Body of pancreas (tissue), 4 donors: Measurements from ENCODE around the gene TBX10. TPM values are rescaled to one million over a fixed set of nuclear protein-coding genes. Genes with fewer than 3 reads are reported as not detected.

Experiments
- ATAC-seq: fragments of 150-250 bp; one replicate; pipeline ENCODE4 v1.9.1; 2016
- DNase-seq, 4 donors: peaks; one replicate each; pipeline ENCODE4 v3.0.0-alpha.2; 2019
- H3K27ac ChIP-seq, 4 donors: fragments of 200-600 bp; sonication (generic); 1 replicate in 3 of 4; 2 replicates in 1 of 4; pipeline versions ENCODE4 v1.5.1 to v1.6.1; 2016 to 2019; ENCODE audit warnings: mild to moderate bottlenecking in 1 of 4, mixed read lengths in 1 of 4, moderate library complexity in 1 of 4
- H3K27me3 ChIP-seq, 2 donors: fragments of 200-600 bp; sonication (generic); one replicate each; pipeline ENCODE4 v1.6.0; 2016; ENCODE audit warnings: mild to moderate bottlenecking in 1 of 2
- H3K36me3 ChIP-seq, 2 donors: fragments of 200-600 bp; sonication (generic); replicated peaks in 1 of 2; 2 replicates each; pipeline ENCODE4 v1.5.1; 2016; ENCODE audit warnings: low read depth in 2 of 2; ENCODE audit not compliant: insufficient read depth in 1 of 2
- H3K4me1 ChIP-seq: fragments of 200-600 bp; sonication (generic); one replicate; pipeline ENCODE4 v1.6.0; 2016
- H3K4me3 ChIP-seq, 2 donors: fragments of 200-600 bp; sonication (generic); 1 replicate in 1 of 2; 2 replicates in 1 of 2; pipeline ENCODE4 v1.5.1; 2016 to 2019
- H3K9me3 ChIP-seq, 3 donors: fragments of 200-600 bp; sonication (generic); 1 replicate in 2 of 3; 2 replicates in 1 of 3; pipeline ENCODE4 v1.5.1; 2016
- POLR2A ChIP-seq, 3 donors: fragments of 450-650 bp; IDR thresholded peaks; one replicate each; pipeline ENCODE4 v1.6.1; 2016; ENCODE audit warnings: antibody characterized with exemption in 3 of 3, mild to moderate bottlenecking in 2 of 3
- WGBS, 2 donors: methylation state at CpG; one replicate each; pipeline ENCODE4 v1.1.5; 2017; 5-methylcytosine and 5-hydroxymethylcytosine counted together
- intact Hi-C: fragments of 100-400 bp; cut with DNase I; formaldehyde crosslinking; loops from one replicate; pipeline ENCODE4 v1.15.1; 2023
- total RNA-seq, 2 donors: library from RNA; depleted of rRNA; stranded (reverse); fragments of >200 nt; gene quantifications; one replicate each; pipeline ENCODE4 v1.1.0, GENCODE V29; 2016
- TF ChIP-seq, protein P1 (sequence below), 7 experiments: fragments of 450-650 bp in 4 of 7; fragments of 200-600 bp in 3 of 7; sonication (generic) in 3 of 7; IDR thresholded peaks; one replicate each; pipeline ENCODE4 v1.5.1; 2016 to 2019; ENCODE audit warnings: antibody characterized with exemption in 7 of 7

TBX10 gene
- total RNA-seq, 2 donors from 2014 or later, result not detected

DNA sequence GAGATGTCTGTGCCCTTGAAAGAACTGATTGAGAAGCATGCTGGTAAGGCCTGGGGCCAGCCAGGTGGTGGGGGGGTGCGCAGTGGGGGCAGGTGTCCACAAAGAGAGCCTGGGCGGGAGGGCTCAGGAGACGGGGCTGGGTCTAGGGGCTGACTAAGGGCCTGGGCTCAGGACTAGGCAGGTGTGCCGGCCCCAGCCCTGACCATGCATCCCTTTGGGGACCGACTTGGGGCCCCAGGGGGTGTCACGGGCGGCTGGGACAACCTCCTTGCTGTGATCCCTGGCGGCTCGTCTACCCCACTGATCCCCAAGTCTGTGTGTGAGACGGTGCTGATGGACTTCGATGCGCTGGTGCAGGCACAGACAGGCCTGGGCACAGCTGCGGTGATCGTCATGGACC, 28.4 kb downstream of the TBX10 start:
- no peaks in the 10 kb centered on the region for H3K27me3 ChIP-seq
- H3K27ac ChIP-seq, result no peak overlapping the region
- peaks cover 0 to 16% of the 10 kb centered on the region in 2 donors for H3K36me3 ChIP-seq
- H3K4me3 ChIP-seq, result no peak overlapping the region
- no peaks in the 10 kb centered on the region for H3K9me3 ChIP-seq
- H3K4me1 ChIP-seq, result peaks cover 35% of the 10 kb centered on the region
- 92 to 96% methylated on average over 5 to 14 of the region's 14 CpGs for WGBS, 2 donors
- ATAC-seq (no peak), DNase-seq (no peak)
- intact Hi-C loops, result no loop called here
- no peak for TF ChIP-seq POLR2A (IDR thresholded peaks at IDR 0.05)
- TF ChIP-seq, protein P1, sequence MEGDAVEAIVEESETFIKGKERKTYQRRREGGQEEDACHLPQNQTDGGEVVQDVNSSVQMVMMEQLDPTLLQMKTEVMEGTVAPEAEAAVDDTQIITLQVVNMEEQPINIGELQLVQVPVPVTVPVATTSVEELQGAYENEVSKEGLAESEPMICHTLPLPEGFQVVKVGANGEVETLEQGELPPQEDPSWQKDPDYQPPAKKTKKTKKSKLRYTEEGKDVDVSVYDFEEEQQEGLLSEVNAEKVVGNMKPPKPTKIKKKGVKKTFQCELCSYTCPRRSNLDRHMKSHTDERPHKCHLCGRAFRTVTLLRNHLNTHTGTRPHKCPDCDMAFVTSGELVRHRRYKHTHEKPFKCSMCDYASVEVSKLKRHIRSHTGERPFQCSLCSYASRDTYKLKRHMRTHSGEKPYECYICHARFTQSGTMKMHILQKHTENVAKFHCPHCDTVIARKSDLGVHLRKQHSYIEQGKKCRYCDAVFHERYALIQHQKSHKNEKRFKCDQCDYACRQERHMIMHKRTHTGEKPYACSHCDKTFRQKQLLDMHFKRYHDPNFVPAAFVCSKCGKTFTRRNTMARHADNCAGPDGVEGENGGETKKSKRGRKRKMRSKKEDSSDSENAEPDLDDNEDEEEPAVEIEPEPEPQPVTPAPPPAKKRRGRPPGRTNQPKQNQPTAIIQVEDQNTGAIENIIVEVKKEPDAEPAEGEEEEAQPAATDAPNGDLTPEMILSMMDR (IDR thresholded peaks at IDR 0.05), result no peak

DNA sequence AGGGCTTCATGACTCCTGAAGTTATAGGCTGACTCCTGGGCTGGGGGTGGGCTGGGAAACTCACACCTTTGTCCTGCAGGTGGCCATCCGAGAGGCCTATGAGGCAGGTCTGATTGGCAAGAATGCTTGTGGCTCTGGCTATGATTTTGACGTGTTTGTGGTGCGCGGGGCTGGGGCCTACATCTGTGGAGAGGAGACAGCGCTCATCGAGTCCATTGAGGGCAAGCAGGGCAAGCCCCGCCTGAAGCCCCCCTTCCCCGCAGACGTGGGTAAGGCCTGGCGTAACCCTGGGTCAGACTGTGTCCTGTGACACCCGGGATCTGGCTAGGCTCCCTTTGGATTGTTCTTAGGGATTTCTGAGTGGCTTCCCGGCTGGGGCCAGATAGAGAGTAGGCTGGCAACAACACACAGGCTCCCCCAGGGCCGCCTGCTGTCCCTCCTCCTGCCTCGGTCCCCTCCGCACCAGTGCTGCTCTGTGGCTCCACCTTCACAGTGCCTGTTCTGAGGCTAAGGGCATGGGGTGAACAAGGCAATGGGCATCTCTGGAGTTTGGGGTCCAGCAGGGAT, 29.2 kb downstream of the TBX10 start:
- Histone ChIP-seq H3K4me3 (no peak overlapping the region), H3K27ac (no peak overlapping the region), H3K27me3 (no peaks in the 10 kb centered on the region), H3K36me3 (peaks cover 0 to 16% of the 10 kb centered on the region in 2 donors), H3K9me3 (no peaks in the 10 kb centered on the region), H3K4me1 (peaks cover 38% of the 10 kb centered on the region)
- 88 to 93% methylated on average over 10 to 15 of the region's 15 CpGs for WGBS, 2 donors
- TF ChIP-seq POLR2A (IDR thresholded peaks at IDR 0.05), result no peak
- TF ChIP-seq, protein P1 (IDR thresholded peaks at IDR 0.05), result no peak
- no peak for ATAC-seq
- intact Hi-C loops, result no loop called here
- no peak for DNase-seq

DNA sequence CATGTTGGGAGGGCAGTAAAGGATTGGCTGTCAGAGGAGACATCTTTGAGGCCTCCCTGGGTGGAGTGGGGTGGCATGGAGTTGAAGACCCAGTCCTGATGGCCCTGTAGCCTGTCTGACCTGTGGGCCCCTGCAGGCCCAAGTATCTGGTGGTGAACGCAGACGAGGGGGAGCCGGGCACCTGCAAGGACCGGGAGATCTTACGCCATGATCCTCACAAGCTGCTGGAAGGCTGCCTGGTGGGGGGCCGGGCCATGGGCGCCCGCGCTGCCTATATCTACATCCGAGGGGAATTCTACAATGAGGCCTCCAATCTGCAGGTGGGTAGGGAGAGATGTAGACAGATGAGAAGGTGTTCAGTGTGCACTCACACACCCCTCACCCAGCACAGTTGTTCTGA, 30.2 kb downstream of the TBX10 start:
- WGBS, 2 donors, result 60 to 88% methylated on average over 1 to 10 of the region's 10 CpGs
- ATAC-seq (no peak), DNase-seq (peak in 1 of 4 donors; percentile 12)
- no peak overlapping the region for H3K27ac ChIP-seq
- intact Hi-C loops, result no loop called here
- TF ChIP-seq POLR2A (IDR thresholded peaks at IDR 0.05), result no peak
- TF ChIP-seq, protein P1 (IDR thresholded peaks at IDR 0.05), result no peak
- H3K4me1 ChIP-seq, result peaks cover 32% of the 10 kb centered on the region
- H3K27me3 ChIP-seq, result no peaks in the 10 kb centered on the region
- no peak overlapping the region for H3K4me3 ChIP-seq
- peaks cover 0 to 16% of the 10 kb centered on the region in 2 donors for H3K36me3 ChIP-seq
- no peaks in the 10 kb centered on the region for H3K9me3 ChIP-seq

DNA sequence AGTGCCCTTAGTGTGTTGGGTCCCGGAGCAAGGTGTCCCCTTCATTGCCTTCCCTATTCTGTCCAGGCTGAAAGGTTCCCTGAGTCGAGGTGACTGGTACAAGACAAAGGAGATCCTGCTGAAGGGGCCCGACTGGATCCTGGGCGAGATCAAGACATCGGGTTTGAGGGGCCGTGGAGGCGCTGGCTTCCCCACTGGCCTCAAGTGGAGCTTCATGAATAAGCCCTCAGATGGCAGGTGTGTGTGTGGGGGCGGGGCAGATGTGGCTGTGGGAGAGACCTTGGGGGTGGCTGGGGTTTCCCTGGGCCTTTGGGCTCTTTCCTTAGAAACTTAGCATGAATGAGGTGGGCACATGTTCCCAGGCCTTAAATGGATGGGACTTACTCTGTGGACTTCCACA, 31.1 kb downstream of the TBX10 start:
- Histone ChIP-seq H3K27ac (no peak overlapping the region), H3K9me3 (no peaks in the 10 kb centered on the region), H3K27me3 (no peaks in the 10 kb centered on the region), H3K36me3 (peaks cover 0 to 16% of the 10 kb centered on the region in 2 donors), H3K4me1 (peaks cover 24% of the 10 kb centered on the region), H3K4me3 (no peak overlapping the region)
- no peak for TF ChIP-seq POLR2A (IDR thresholded peaks at IDR 0.05)
- 84 to 92% methylated on average over 7 to 8 of the region's 8 CpGs for WGBS, 2 donors
- intact Hi-C loops, result no loop called here
- DNase-seq (peak in 1 of 4 donors; percentile 13), ATAC-seq (no peak)

DNA sequence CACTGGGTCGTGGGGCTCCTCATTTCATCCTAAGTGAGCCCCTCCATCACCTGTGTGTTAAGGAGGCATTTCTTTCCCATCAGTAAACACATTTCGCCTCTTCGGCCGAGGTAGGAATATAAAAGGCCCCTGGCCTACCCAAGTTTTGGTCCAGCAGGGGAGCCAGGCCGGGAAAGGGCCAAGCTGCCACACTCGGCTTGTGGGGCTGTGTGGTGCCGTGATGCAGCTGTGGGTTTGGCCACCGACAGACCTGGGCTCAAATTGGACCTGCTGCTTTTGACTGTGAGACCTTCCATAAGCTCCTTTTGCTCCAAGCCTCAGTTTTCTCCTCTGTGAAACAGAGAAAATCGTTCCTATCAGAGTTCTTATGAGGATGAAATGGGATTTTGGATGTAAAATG, 32.1 kb downstream of the TBX10 start:
- Histone ChIP-seq H3K4me1 (peaks cover 23% of the 10 kb centered on the region), H3K27me3 (no peaks in the 10 kb centered on the region), H3K9me3 (no peaks in the 10 kb centered on the region), H3K4me3 (peak overlapping the region; percentile 75 to 98), H3K36me3 (peaks cover 0 to 15% of the 10 kb centered on the region in 2 donors), H3K27ac (peak overlapping the region in 3 of 4 donors; percentile 67 to 85 (median 79))
- 14 to 19% methylated on average over 9 of the region's 9 CpGs for WGBS, 2 donors
- intact Hi-C loops, result no loop called here
- ATAC-seq (no peak), DNase-seq (peak in 1 of 4 donors; percentile 14)
- TF ChIP-seq POLR2A (IDR thresholded peaks at IDR 0.05), result no peak
- TF ChIP-seq, protein P1 (IDR thresholded peaks at IDR 0.05), result no peak
